ENCODE results near the gene KCNT1. TPM values are rescaled to one million over a fixed set of nuclear protein-coding genes. Genes with fewer than 3 reads are reported as not detected.

The KCNT1 gene
- total RNA-seq, 2 experiments from 2014 or later: 0.08 TPM; not detected in 1

- Mint-ChIP-seq H3K4me1 (no peaks in the 10 kb centered on the region), H3K4me3 (no peak overlapping the region), H3K27ac (no peak overlapping the region), H3K27me3 (no peaks in the 10 kb centered on the region), H3K9me3 (peaks cover 8% of the 10 kb centered on the region), H3K36me3 (ENCODE audit: low read depth) (peaks cover 33% of the 10 kb centered on the region)
- ChIA-PET CTCF (no interaction called here), POLR2A (no interaction called here)
- no peak for DNase-seq
These were observed 126.0 kb downstream of the KCNT1 start for GRCh38 chr9:135827866-135828580.

- H3K4me1 Mint-ChIP-seq: no peaks in the 10 kb centered on the region
- H3K27me3 Mint-ChIP-seq: no peaks in the 10 kb centered on the region
- H3K36me3 Mint-ChIP-seq (ENCODE audit: low read depth): peaks cover 28% of the 10 kb centered on the region
- no peak for DNase-seq
- no peak overlapping the region for H3K27ac Mint-ChIP-seq
- peaks cover 8% of the 10 kb centered on the region for H3K9me3 Mint-ChIP-seq
- POLR2A ChIA-PET: no interaction called here
- CTCF ChIA-PET: no interaction called here
- H3K4me3 Mint-ChIP-seq: no peak overlapping the region
These were observed 126.7 kb downstream of the KCNT1 start for GRCh38 chr9:135828656-135829055.

GRCh38 chr9:135830496-135830895, 128.5 kb downstream of the KCNT1 start:
- ChIA-PET CTCF (no interaction called here), POLR2A (no interaction called here)
- Mint-ChIP-seq H3K27me3 (no peaks in the 10 kb centered on the region), H3K36me3 (ENCODE audit: low read depth) (peaks cover 28% of the 10 kb centered on the region), H3K4me3 (no peak overlapping the region), H3K9me3 (peaks cover 8% of the 10 kb centered on the region), H3K27ac (no peak overlapping the region), H3K4me1 (no peaks in the 10 kb centered on the region)
- no peak for DNase-seq

GRCh38 chr9:135833864-135834263, 131.9 kb downstream of the KCNT1 start:
- H3K36me3 Mint-ChIP-seq (ENCODE audit: low read depth): peaks cover 13% of the 10 kb centered on the region
- H3K4me3 Mint-ChIP-seq: no peak overlapping the region
- no peak for DNase-seq
- ChIA-PET POLR2A (no interaction called here), CTCF (no interaction called here)
- peaks cover under 1% of the 10 kb centered on the region for H3K9me3 Mint-ChIP-seq
- no peaks in the 10 kb centered on the region for H3K27me3 Mint-ChIP-seq
- no peaks in the 10 kb centered on the region for H3K4me1 Mint-ChIP-seq
- H3K27ac Mint-ChIP-seq: no peak overlapping the region

- ChIA-PET POLR2A (no interaction called here), CTCF (no interaction called here)
- H3K9me3 Mint-ChIP-seq: no peaks in the 10 kb centered on the region
- peaks cover 10% of the 10 kb centered on the region for H3K36me3 Mint-ChIP-seq (ENCODE audit: low read depth)
- no peak for DNase-seq
- H3K4me1 Mint-ChIP-seq: no peaks in the 10 kb centered on the region
- H3K27me3 Mint-ChIP-seq: no peaks in the 10 kb centered on the region
- no peak overlapping the region for H3K4me3 Mint-ChIP-seq
- no peak overlapping the region for H3K27ac Mint-ChIP-seq
These were observed 133.1 kb downstream of the KCNT1 start for GRCh38 chr9:135835131-135835530.

GRCh38 chr9:135839516-135839915, 137.5 kb downstream of the KCNT1 start:
- Mint-ChIP-seq H3K27me3 (no peaks in the 10 kb centered on the region), H3K27ac (no peak overlapping the region), H3K36me3 (ENCODE audit: low read depth) (peaks cover 20% of the 10 kb centered on the region), H3K4me1 (no peaks in the 10 kb centered on the region), H3K4me3 (no peak overlapping the region), H3K9me3 (peaks cover 7% of the 10 kb centered on the region)
- POLR2A ChIA-PET: no interaction called here
- no peak for DNase-seq
- CTCF ChIA-PET: no interaction called here

GRCh38 chr9:135840107-135840506, 138.1 kb downstream of the KCNT1 start:
- Mint-ChIP-seq H3K4me3 (no peak overlapping the region), H3K27me3 (no peaks in the 10 kb centered on the region), H3K9me3 (peaks cover 10% of the 10 kb centered on the region), H3K4me1 (no peaks in the 10 kb centered on the region), H3K36me3 (ENCODE audit: low read depth) (peaks cover 26% of the 10 kb centered on the region), H3K27ac (no peak overlapping the region)
- POLR2A ChIA-PET: no interaction called here
- DNase-seq: no peak
- CTCF ChIA-PET: no interaction called here

- H3K4me1 Mint-ChIP-seq: no peaks in the 10 kb centered on the region
- H3K36me3 Mint-ChIP-seq (ENCODE audit: low read depth): peaks cover 30% of the 10 kb centered on the region
- no peak for DNase-seq
- no peak overlapping the region for H3K4me3 Mint-ChIP-seq
- H3K27me3 Mint-ChIP-seq: no peaks in the 10 kb centered on the region
- H3K9me3 Mint-ChIP-seq: peaks cover 11% of the 10 kb centered on the region
- ChIA-PET POLR2A (no interaction called here), CTCF (no interaction called here)
- H3K27ac Mint-ChIP-seq: no peak overlapping the region
These were observed 138.6 kb downstream of the KCNT1 start for GRCh38 chr9:135840539-135840938.

Other genes starting within 250 kb of the KCNT1 start
- 1 to 10 TPM; 2.9 to 4.7 TPM for gene PPP1R26, start 222.4 kb upstream of the KCNT1 start, total RNA-seq
- 10 to 100 TPM; 33.8 to 37.5 TPM for gene MRPS2, start 201.5 kb upstream of the KCNT1 start, total RNA-seq
- gene LCN1, start 180.7 kb upstream of the KCNT1 start, total RNA-seq: not detected
- not detected for gene OBP2A, start 156.1 kb upstream of the KCNT1 start, total RNA-seq
- not detected for gene PAEP, start 140.4 kb upstream of the KCNT1 start, total RNA-seq
- not detected for gene GLT6D1, start 62.6 kb upstream of the KCNT1 start, total RNA-seq
- not detected for gene LCN9, start 38.9 kb upstream of the KCNT1 start, total RNA-seq
- not detected for gene SOHLH1, start 2.7 kb upstream of the KCNT1 start, total RNA-seq
- 10 to 100 TPM; 20.9 to 22.0 TPM for gene CAMSAP1, start 205.4 kb downstream of the KCNT1 start, total RNA-seq

Data from activated CD4-positive, alpha-beta memory T cell treated with anti-CD3 and anti-CD28 coated beads, Interleukin-2, amount 10 ng/mL, durations not matched to agents 7 days and 5 days (primary cell).